ENCODE measurements around the gene RENBP.
A peak's percentile ranks its signal among the peaks of the same experiment; 100 is the strongest.
"Not testable (repeated sequence)": the region's sequence is repeated elsewhere in the genome, so short reads cannot be mapped to it uniquely, and the experiment has no call there.

RENBP gene

DNA sequence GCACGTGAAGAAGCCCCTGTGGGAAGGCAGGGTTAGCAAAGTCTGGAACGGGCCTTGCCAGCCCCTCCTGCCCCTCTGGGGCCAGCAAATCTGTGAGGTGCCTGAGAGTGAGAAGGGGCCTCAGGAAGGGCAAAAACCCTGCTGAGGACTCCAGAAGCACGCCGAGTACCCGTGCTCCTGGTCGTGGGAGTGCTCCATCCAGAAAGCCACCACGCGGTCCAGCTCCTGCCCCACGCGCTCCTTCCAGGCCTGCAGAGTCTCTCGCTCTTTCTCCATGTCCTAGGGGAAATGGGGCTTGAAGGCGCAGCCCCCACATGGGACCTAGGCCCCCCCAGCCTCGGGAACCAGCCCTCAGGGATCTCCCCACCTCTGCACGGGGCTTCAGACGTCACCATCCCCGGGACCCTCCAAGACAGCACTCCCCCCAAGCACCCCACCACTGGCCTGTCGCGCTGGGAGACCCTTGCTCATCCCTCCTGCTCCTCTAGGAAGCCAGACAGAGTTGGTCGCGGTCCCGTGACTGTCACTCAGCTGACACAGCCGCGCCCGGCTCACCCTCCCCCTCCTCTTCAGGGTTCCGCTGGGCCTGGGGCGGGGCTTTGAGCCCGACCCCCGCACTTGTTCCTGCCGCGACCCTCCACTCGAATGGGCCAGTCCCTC is at the start of gene RENBP:
Gene RENBP (minus strand): TSS at position 504 of the 660 bp plus-strand sequence. CDS start 33 bp downstream, at position 471.
- no peak for DNase-seq (ENCODE audit: low read depth in 2 of 2)

DNA sequence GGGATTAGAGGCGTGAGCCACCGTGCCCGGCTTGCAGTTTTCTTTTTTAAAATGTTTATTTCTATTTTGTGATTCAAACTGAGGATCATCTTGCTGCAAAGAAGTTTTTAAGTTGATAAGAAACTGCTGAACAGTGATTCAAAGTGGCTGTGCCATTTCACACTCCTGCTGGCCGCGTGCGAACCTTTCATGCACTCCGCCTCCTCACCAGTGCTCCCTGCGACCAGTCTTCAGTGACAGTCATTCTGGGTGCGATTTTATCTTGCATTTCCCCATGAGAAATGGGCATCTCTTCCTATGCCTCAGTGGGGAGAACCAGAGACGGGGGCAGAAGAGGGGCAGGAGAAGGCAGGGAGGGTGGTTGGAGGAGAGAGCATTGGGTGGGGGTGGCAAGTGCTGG is 49.5 kb upstream of the RENBP start:
- DNase-seq (ENCODE audit: low read depth in 2 of 2): no peak

DNA sequence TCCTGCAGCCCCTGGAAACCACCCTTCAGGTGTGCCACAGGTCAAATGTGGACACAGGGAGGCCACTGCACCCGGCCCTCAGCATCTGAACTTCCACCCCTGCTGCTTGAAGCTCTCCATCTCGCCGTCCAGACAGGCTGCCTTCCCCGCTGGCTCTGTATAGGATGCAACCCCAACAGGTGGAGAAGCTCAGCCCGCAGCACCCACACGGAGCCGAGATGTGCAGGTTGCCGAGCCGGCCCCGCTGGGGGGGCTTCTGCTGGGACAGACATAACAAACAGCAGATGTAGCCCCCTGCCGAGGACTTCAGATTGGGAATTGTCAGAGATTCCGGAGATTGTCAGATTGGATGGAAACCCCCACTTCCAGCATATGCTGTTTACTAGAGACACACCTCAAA is 48.6 kb upstream of the RENBP start:
- no peak for DNase-seq (ENCODE audit: low read depth in 2 of 2)

DNA sequence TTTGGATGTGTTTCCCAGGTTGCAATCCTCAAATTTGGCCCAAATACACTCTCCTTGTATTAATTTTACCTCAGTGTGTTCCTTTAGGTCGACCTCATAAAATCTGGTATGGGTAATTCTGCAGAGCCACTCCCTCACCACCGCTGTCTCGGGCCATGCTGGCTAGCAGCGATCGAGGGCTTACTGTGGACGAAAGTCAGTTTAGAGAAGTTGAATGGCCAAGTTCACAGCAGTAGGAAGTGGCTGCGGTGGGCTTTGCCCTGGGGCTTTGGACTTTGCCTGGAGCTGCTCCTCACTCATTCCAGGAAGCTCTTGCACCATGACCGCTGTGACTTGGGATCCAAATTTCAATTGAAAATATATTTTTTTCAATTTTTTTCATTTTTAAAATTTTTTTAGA is 47.7 kb upstream of the RENBP start:
- no peak for DNase-seq (ENCODE audit: low read depth in 2 of 2)

DNA sequence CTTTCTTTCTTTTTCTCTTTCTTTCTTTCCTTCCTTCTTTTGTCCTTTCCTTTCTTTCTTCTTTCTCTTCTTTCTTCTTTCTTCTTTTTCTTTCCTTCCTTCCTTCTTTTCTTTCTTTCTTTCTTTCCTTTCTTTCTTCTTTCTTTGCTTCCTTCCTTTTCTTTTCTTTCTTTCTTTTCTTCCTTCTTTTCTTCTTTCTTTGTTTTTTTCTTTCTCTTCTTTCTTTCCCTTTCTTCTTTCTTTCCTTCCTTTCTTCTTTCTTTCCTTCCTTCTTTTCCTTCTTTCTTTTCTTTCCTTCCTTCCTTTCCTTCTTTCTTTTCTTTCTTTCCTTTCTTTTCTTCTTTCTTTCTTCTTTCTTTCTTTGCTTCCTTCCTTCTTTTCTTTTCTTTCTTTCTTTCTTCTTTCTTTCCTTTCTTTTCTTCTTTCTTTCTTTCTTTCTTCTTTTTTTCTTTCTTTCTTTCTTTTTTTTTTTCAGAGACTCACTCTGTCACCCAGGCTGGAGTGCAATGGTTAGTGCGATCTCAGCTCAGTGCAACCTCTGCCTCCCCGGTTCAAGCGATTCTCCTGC is 46.7 kb upstream of the RENBP start:
- no peak for DNase-seq (ENCODE audit: low read depth in 2 of 2)

DNA sequence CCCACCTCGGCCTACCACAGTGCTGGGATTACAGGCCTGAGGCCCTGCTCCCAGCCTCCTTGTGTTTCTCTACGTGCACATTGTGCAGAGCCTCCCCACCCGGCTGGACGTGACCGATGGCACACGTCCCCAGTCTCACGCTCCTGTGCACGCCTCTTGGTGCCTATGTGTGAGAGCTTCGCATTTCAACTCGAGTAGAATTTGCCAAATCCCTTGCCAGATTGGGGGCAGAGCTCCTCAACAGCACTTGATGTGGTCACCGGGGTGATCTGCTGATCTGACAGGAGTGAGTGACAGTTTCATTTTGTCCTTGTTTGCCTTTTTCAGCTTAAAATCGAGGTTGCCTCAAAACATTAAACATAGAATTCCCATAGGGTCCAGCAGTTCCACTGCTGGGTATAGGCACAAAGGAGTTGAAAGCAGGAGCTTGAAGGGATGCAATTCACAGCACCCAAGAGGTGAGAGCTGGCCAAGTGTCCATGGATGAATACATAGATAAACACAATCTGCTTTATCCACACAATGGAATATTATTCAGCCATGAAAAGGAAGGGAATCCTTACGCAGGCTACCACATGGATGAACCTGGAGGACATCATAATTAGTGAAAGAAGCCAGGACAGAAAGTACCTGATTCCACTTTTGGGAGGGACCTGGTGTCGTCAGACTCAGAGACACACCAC is 45.7 kb upstream of the RENBP start:
- DNase-seq (ENCODE audit: low read depth in 2 of 2): no peak

DNA sequence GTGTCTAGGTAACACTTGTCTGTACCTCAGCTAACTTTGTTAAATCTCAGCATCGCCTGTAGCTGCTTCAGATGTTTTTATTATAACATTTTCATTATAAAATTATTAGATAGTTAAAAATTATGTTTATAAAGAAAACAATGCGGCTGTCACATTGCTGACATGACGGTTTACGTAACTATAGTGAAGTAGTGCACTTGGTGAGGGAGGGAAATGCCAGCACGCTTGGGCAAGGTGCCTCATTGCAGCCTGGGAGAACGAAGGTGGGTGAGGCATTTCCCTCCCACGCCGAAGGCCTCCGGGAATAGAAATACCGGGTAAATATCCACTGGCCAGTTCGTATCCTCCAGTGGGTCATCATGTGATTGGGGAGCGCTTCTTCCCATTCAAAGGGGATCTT is 44.0 kb upstream of the RENBP start:
- no peak for DNase-seq (ENCODE audit: low read depth in 2 of 2)

DNA sequence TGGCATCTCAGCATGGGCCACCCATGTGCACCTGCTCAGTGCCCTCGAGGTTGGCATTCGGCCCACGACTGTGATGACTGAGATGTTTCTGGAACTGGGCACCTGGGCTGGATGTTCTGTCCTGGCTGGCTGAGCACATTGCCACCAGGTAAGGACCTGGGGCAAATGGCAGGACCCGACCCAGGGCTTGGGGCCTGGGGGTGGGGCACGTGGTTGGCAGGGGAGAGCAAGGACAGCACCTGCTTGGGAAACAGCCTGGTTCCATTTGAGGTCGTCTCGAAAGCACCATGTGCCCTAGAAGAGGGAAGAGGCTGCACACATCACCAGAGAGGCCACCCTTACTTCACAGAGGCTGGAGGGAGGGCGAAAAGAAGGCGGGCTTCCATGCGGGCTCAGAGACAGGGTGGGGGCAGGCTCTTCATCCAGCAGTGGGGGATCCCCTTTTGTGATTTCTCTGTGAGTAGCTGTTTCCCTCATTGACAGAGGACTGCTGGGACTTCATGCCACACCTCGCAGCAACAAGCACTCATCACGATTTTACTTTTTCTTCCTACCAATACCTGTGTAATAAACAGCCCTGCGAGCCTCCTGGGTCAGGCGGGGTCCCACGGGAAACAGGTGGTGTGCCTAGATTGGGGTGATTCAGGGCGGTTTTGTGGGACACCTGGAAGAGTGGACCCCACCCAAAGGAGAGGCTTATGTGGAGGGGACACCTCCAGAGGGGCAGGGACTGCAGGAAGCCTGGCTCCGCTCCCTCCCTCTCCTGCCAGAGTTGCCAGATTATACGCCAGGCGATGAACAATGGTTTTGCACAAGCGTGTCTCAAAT is 40.1 kb upstream of the RENBP start:
- DNase-seq (ENCODE audit: low read depth in 2 of 2): no peak

DNA sequence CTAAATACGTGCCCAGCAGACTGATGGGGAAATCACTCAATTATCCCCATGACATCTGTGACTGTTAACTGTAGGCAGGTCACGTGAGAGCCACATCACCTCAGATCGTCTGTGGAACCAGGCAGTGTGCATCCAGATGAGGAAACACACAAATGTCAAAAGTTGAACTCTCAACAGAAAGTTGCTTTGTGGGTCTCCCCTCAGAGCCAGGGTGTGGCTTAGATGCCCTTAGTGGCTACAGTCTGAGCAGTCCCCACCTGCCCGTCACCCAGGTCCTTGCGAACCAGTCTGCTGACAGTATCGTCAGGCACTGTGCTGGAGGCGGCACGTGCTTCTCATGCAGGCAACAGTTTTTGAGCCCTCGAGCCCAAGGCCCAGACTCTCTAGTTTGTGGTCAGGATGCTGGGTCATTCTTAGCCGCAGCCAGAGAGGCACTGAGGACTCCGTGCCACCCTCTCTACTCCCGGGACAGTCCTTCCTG is 38.9 kb upstream of the RENBP start:
- DNase-seq (ENCODE audit: low read depth in 2 of 2): no peak

DNA sequence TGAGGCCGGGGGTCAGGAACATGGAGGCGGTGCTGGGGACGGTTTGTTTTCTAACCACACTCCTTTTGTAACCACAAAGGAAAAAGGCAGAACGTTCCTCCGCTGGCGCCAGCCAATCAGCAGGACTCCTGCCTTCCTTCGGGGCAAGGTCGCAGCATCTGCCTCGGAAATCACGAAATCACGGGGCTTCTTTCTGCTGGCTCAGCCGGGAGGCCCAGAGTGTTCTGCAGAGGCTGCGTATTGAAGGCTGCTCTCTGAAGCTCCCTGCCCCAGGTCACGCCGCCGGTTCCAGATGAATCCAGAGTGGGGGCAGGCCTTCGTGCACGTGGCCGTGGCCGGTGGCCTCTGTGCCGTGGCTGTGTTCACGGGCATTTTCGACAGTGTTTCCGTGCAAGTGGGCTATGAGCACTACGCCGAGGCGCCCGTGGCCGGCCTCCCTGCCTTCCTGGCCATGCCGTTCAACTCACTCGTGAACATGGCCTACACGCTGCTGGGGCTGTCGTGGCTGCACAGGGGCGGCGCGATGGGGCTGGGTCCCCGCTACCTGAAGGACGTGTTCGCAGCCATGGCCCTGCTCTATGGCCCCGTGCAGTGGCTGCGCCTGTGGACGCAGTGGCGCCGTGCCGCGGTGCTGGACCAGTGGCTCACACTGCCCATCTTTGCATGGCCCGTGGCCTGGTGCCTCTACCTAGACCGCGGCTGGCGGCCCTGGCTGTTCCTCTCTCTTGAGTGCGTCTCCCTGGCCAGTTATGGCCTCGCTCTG is 37.5 kb upstream of the RENBP start:
- DNase-seq (ENCODE audit: low read depth in 2 of 2): peak; percentile 42 to 58

DNA sequence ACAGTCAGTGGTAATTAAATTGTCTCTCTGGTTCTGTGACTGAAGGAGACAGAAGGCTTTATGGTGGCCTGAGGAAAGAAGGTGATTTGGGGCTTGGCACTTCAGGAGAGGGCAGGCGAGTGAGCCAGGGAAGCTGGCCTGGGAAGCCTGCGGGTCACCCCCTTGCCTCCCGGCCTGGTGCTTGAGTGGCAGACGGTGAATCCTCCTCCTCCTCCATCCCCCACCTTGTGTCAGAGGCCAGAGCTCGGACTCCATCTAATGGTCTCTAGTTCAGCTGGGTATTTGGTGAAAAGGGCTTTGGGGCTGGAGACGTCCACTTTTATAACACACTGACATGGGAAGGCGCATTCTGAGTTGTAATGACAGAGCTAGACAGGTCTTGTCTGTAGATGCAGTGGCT is 36.8 kb upstream of the RENBP start:
- DNase-seq (ENCODE audit: low read depth in 2 of 2): no peak

DNA sequence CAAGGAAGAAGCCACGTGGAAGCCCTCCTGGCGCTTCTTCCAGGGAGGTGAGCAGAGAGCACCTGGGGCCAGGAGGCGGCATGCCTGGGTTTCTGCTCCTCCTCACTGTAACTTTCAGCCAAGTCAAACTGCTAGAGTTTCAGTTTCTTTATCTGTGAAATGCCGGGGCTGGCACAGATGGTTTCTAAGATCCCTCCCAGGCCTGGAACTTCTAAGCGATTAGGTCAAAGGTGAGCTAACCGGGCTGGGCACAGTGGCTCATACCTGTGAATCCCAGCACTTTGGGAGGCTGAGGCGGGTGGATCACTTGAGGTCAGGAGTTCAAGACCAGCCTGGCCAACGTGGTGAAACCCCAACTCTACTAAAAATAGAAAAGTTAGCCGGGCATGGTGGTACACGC is 36.0 kb upstream of the RENBP start:
- DNase-seq (ENCODE audit: low read depth in 2 of 2): not testable (repeated sequence)

DNA sequence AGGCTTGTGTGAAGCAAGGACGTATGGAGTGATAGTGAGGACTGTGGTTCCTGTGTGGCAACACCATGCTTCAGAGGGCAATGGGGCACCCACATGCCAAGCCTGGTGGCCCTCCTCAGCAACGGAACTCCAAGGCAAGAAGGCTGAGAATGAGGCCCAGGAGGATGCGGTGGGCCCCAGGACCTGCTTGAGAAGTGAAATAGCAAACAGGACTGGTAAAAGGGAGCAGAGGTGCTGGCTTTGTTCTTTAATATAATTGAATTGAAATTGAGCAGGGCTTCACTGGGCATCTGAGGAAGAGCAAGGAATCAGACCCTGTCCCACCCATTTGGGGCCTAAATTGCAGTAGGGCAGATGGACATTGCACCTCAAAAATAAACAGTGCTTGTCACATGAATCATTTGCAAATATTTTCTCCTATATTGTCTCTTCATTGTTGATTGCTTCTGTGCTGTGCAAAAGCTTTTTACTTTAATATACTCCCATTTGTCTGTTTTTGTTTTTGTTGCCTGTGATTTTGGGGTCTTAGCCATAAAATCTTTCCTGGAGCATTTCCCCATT is 30.4 kb upstream of the RENBP start:
- no peak for DNase-seq (ENCODE audit: low read depth in 2 of 2)

DNA sequence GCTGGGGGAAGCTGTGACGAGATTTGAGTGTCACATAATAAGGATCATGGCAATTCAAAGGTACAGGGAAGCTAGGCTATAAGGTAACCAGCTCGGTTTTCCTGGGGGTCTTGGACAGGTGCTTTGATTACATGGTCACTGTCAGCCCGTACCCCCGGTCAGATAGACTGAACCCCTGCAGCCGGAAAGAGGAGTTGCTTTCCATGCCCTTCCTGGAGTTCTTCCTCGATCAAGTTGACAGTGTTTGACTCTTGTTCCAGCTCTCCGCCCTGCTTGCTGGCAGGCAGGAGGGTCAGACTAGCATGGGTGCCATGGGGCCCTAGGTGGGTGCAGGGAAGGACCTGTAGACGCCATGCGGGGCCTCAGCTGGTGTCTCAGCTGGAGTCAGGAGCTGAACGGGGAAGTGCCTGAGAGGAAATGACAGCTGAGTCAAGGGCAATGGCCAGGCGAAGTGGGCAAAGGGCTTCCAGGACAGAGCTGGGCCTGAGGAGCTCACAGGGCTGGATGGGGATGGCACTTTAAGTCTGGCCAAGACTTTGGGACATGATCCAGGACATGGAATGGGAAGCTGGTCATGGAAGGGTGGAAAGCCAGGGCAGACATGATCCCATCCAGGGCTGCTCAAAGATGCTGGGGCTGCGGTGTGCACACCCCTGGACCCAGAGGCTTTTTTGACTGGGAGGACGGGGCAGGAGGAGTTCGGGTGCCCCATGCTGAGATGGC is 29.7 kb upstream of the RENBP start:
- no peak for DNase-seq (ENCODE audit: low read depth in 2 of 2)

DNA sequence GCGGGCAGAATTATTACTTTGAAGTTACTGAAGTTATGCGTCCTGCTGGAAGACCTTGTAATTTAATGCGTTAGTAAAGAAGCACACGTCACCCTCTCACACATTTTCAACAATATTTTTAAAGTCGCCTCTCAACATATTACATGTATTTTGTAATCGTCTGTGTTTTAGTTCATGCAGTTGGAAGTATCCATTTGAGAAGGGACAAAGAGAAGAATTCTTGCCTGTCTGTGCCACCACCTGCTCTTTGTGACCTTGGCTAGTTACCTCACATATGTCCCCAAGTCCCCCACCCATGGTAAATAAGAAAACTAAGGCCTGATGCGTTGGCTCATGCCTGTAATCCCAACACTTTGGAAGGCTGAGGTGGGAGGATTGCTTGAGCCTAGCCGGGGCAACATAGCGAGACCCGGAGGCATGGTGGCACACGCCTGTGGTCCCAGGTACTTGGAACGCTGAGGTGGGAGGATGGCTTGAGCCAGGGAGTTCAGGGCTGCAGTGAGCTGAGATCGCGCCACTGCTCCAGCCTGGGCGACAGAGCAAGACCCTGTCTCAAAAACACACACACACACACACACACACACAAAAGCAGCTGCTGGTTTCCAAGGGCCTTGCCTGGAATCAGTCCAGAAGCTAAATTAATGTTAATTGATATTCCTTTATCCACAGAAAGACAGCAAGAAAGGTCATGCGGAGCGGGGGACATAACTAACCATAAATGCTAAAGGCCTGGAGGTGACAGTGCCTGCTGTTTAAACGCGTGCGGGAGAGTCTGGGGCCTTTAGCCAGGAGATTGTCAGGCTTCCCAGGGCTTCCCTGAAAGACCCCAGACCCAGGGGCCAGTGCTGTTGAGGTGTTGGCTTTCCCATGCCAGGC is 28.9 kb upstream of the RENBP start:
- DNase-seq (ENCODE audit: low read depth in 2 of 2): no peak

DNA sequence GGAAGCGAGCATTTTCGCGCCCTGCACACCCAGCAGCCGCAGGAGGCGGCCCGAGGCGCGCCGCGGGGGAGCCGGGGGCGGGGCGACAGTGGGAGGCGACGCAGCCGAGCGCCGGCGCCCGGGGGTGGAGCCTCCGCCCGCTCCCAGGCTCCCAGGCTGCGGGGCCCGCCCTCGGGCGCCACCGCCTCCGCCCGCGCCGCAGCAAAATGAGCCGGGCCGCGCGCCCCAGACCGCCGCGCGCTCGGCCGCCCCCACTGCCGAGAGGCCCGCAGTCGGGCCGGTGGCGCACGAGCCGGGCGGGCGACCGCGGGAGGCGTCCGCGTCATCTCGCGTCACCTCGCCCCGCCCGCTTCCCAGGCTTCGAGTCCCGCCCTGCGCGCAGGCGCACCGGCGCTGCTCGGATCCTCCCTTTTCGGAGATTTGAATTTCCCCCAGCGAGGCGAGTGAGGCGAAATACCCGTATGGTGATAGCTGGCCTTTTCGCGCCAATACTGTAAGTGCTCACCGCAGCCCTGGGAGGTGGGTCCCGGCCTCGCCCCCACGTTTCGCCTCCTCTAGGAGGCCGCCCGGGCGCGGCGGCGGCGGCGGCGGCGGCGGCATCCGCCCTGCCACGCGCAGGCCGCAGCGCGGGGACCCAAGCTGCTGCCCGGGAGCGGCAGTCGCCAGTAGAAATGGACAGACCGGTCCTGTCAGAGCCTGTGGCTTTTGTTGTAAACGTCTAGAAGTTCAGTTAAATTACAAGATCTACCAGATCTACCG is 28.1 kb upstream of the RENBP start, which contains the start of gene TMEM187:
Gene TMEM187 (plus strand): TSS at position 387 of the 759 bp plus-strand sequence. CDS start 9,309 bp downstream, outside the sequence.
- DNase-seq (ENCODE audit: low read depth in 2 of 2): peak; percentile 74 to 87

DNA sequence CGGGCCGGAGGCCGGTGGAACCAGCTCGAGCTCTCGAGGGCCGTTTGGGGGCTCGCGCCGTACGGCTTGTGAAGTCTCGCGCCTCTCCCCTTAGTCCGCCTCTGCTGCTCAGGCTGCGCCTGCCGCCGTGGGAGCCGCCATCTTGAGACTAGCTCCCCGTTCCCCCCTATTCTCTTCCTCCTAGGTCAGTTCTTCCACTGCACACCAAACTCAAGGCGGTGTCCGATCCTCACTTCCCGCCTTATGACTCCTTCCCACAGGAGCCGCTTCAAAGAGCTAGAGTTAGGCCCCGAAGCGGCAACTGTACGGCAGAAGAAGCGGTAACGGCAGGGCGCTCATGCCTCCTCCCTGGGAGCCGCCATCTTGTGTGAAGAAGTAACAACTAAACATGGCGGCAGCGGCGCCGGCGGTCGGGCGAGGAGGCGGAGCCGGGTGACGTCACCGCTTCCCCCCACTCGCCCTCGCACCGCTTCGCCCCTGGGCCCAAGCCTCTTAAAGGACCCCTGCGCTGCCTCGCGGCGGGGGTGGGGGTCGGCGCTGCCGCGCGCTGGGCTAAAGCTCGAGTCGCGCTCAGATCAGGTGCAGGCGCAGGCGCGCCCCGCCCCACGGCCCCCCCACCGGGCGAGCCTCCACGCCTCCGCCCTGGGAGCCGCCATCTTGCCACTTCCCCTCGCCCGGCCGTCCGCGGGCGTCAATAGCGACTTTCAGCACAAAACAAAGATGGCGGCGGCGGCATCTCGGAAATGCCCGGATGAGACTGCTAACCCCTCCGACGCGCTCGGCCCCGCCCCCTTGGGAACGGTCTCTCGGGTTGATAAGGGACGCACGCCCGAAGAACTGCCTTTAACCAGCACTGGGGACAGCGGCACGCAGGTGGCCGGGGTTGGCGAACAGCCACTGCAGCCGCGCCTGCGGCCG is 27.3 kb upstream of the RENBP start, which contains the start of gene HCFC1:
Gene HCFC1 (minus strand): TSS at position 369 of the 918 bp plus-strand sequence. CDS start 978 bp downstream, outside the sequence.
- peak; percentile 79 to 87 for DNase-seq (ENCODE audit: low read depth in 2 of 2)

All from stimulated activated CD8-positive, alpha-beta memory T cell treated with anti-CD3 and anti-CD28 coated beads, Interleukin-2, amount 100 ng/mL, for 48 hours (primary cell).